ENCODE measurements around the gene TEX261. TPM values are rescaled to one million over a fixed set of nuclear protein-coding genes. Genes with fewer than 3 reads are reported as not detected.
"Not testable (repeated sequence)": the region's sequence is repeated elsewhere in the genome, so short reads cannot be mapped to it uniquely, and the experiment has no call there.

TEX261 gene
- total RNA-seq, 1 donor from 2014 or later = 63.6 TPM

- intact Hi-C loops (cut with micrococcal nuclease) = loop anchor here (1.0 kb wide), 5 partner anchors 16 to 226 kb away; partner anchors contain the start of genes NAGK and PAIP2B
Observed at GRCh38 chr2:71000780-71001591, 6.3 kb upstream of the TEX261 start.

GRCh38 chr2:70999931-71000330, 5.3 kb upstream of the TEX261 start:
- intact Hi-C loops (cut with micrococcal nuclease) = not testable (repeated sequence)

GRCh38 chr2:70999362-70999761, 4.7 kb upstream of the TEX261 start:
- intact Hi-C loops (cut with micrococcal nuclease) = no loop called here

GRCh38 chr2:70998885-70999284, 4.2 kb upstream of the TEX261 start:
- intact Hi-C loops (cut with micrococcal nuclease) = not testable (repeated sequence)

- intact Hi-C loops (cut with micrococcal nuclease) = loop anchor here (1.0 kb wide), 3 partner anchors 30 to 1608 kb away; partner anchors contain the start of genes GFPT1 and PAIP2B
Observed at GRCh38 chr2:70995426-70995729, 705 bp upstream of the TEX261 start.

- intact Hi-C loops (cut with micrococcal nuclease) = loop anchor here (1.0 to 5.0 kb wide), 5 partner anchors 9 to 692 kb away; partner anchors contain the start of genes FAM136A, MCEE, MPHOSPH10 and NAGK
Observed at GRCh38 chr2:70994009-70994698, 519 bp downstream of the TEX261 start.

- intact Hi-C loops (cut with micrococcal nuclease) = loop anchor here (5.0 kb wide), 1 partner anchor 691 kb away; the partner anchor contains the start of gene FAM136A
Observed at GRCh38 chr2:70992945-70993853, 1.5 kb downstream of the TEX261 start.

GRCh38 chr2:70991742-70992141, 2.9 kb downstream of the TEX261 start:
- intact Hi-C loops (cut with micrococcal nuclease) = loop anchor here (5.0 kb wide), 1 partner anchor 689 kb away; the partner anchor contains the start of gene FAM136A

- intact Hi-C loops (cut with micrococcal nuclease) = loop anchor here (5.0 kb wide), 1 partner anchor 689 kb away; the partner anchor contains the start of gene FAM136A
Observed at GRCh38 chr2:70991142-70991541, 3.5 kb downstream of the TEX261 start.

GRCh38 chr2:70990216-70990615, 4.5 kb downstream of the TEX261 start:
- intact Hi-C loops (cut with micrococcal nuclease) = loop anchor here (5.0 kb wide), 1 partner anchor 688 kb away; the partner anchor contains the start of gene FAM136A

GRCh38 chr2:70988726-70989648, 5.7 kb downstream of the TEX261 start:
- intact Hi-C loops (cut with micrococcal nuclease) = no loop called here

- intact Hi-C loops (cut with micrococcal nuclease) = no loop called here
Observed at GRCh38 chr2:70988151-70988550, 6.5 kb downstream of the TEX261 start.

- intact Hi-C loops (cut with micrococcal nuclease) = no loop called here
Observed at GRCh38 chr2:70987386-70987785, 7.3 kb downstream of the TEX261 start.

- intact Hi-C loops (cut with micrococcal nuclease) = no loop called here
Observed at GRCh38 chr2:70986499-70987189, 8.0 kb downstream of the TEX261 start.

GRCh38 chr2:70985956-70986355, 8.7 kb downstream of the TEX261 start:
- intact Hi-C loops (cut with micrococcal nuclease) = loop anchor here (1.0 to 2.0 kb wide), 4 partner anchors 8 to 83 kb away; partner anchors contain the start of genes NAGK and TEX261

- intact Hi-C loops (cut with micrococcal nuclease) = loop anchor here (1.0 to 2.0 kb wide), 4 partner anchors 8 to 84 kb away; partner anchors contain the start of genes NAGK and TEX261
Observed at GRCh38 chr2:70985283-70985688, 9.4 kb downstream of the TEX261 start.

GRCh38 chr2:70984576-70985282, 9.9 kb downstream of the TEX261 start:
- intact Hi-C loops (cut with micrococcal nuclease) = loop anchor here (1.0 to 2.0 kb wide), 5 partner anchors 7 to 84 kb away; partner anchors contain the start of genes NAGK and TEX261

- intact Hi-C loops (cut with micrococcal nuclease) = loop anchor here (1.0 to 2.0 kb wide), 2 partner anchors 19 to 85 kb away; partner anchors contain the start of gene NAGK
Observed at GRCh38 chr2:70984228-70984575, 10.5 kb downstream of the TEX261 start.

Measured in T-helper 1 cell treated with Interleukin-12 subunit alpha and Interleukin-12 subunit beta and Interleukin-4 antibody, amounts not matched to agents 30 ng/mL and 1 ng/mL, for 36 hours (primary cell).